IMR-90 (cell line): ENCODE results near the gene SNTA1. TPM values are rescaled to one million over a fixed set of nuclear protein-coding genes. Genes with fewer than 3 reads are reported as not detected.

Experiments
- ATAC-seq: fragments of 200-7000 bp; cut with Tn5 transposase; 2 replicates; pipeline ENCODE4 v1.9.1; 2020; ENCODE audit warnings: low read depth, mild to moderate bottlenecking, moderate library complexity
- BruUV-seq: library from RNA; stranded (reverse); fragments of 400-500 nt; replicated peaks from 2 replicates; lab custom pipeline; 2021; lab: Mats Ljungman, UMichigan
- CTCF ChIA-PET: fragments of 300-600 bp; formaldehyde crosslinking; extraction: SDS; loops from one replicate; lab custom pipeline; 2021; ENCODE audit warnings: antibody characterized with exemption; lab: Yijun Ruan, JAX
- POLR2A ChIA-PET: fragments of 300-600 bp; sonication (Branson Sonifier 250); formaldehyde crosslinking; loops from one replicate; lab custom pipeline; 2022; ENCODE audit warnings: antibody characterized with exemption; ENCODE audit not compliant: unreplicated experiment; lab: Charles Lee
- DNase-seq: peaks from one replicate; pipeline ENCODE4 v3.0.0; 2013
- H2AFZ ChIP-seq: replicated peaks from 2 replicates; pipeline ENCODE3; 2013; ENCODE audit warnings: low read length, mild to moderate bottlenecking; ENCODE audit not compliant: poor library complexity
- H2AK5ac ChIP-seq: 2 replicates; pipeline ENCODE4 v1.6.1; 2013; ENCODE audit warnings: low read depth, low read length, inconsistent platforms
- H2AK9ac ChIP-seq: replicated peaks from 2 replicates; pipeline ENCODE3; 2013; ENCODE audit warnings: mild to moderate bottlenecking, low read depth, low read length, moderate library complexity; ENCODE audit not compliant: poor library complexity
- H2BK120ac ChIP-seq: 2 replicates; pipeline ENCODE4 v1.6.1; 2013; ENCODE audit warnings: low read depth, low read length, inconsistent platforms
- H2BK15ac ChIP-seq: 3 replicates; pipeline ENCODE4 v1.6.1; 2013; ENCODE audit warnings: low read depth, low read length, inconsistent platforms
- H2BK20ac ChIP-seq: 2 replicates; pipeline ENCODE4 v1.6.1; 2013; ENCODE audit warnings: low read depth, mild to moderate bottlenecking, inconsistent platforms, low read length, moderate library complexity
- H2BK5ac ChIP-seq: 2 replicates; pipeline ENCODE4 v1.6.1; 2013; ENCODE audit warnings: mild to moderate bottlenecking, low read depth, low read length, inconsistent platforms; ENCODE audit not compliant: poor library complexity, severe bottlenecking
- H3K14ac ChIP-seq: replicated peaks from 2 replicates; pipeline ENCODE4 v1.6.1; 2013; ENCODE audit warnings: low read depth, low read length, inconsistent platforms
- H3K18ac ChIP-seq: 2 replicates; pipeline ENCODE4 v1.6.1; 2013; ENCODE audit warnings: low read depth, low read length, control low read depth
- H3K23ac ChIP-seq: 2 replicates; pipeline ENCODE4 v1.6.1; 2013; ENCODE audit warnings: low read depth, low read length, inconsistent platforms
- H3K27ac ChIP-seq: 2 replicates; pipeline ENCODE4 v1.5.1; 2013; ENCODE audit warnings: mild to moderate bottlenecking, control low read depth, low read length; ENCODE audit not compliant: insufficient read depth
- H3K27me3 ChIP-seq: 2 replicates; pipeline ENCODE4 v1.6.1; 2013; ENCODE audit warnings: low read length; ENCODE audit not compliant: control insufficient read depth, insufficient read depth
- H3K36me3 ChIP-seq: 2 replicates; pipeline ENCODE4 v1.6.1; 2013; ENCODE audit warnings: low read length, mixed read lengths; ENCODE audit not compliant: control insufficient read depth, insufficient read depth
- H3K4ac ChIP-seq: 2 replicates; pipeline ENCODE4 v1.6.1; 2013; ENCODE audit warnings: low read depth, low read length, inconsistent platforms
- H3K4me1 ChIP-seq: 2 replicates; pipeline ENCODE4 v1.6.1; 2013; ENCODE audit warnings: low read length, mixed read lengths; ENCODE audit not compliant: control insufficient read depth, insufficient read depth
- H3K4me2 ChIP-seq: 2 replicates; pipeline ENCODE4 v1.6.1; 2013; ENCODE audit warnings: low read depth, mild to moderate bottlenecking, control low read depth, low read length, moderate library complexity
- H3K4me3 ChIP-seq: 2 replicates; pipeline ENCODE4 v1.5.1; 2013; ENCODE audit warnings: low read depth, mild to moderate bottlenecking, control low read depth, low read length, moderate library complexity; ENCODE audit not compliant: insufficient read depth
- H3K56ac ChIP-seq: 2 replicates; pipeline ENCODE4 v1.6.1; 2013; ENCODE audit warnings: low read length, inconsistent platforms; ENCODE audit not compliant: insufficient read depth; ENCODE audit errors: extremely low read depth
- H3K79me1 ChIP-seq, 2 experiments: 2 replicates each; pipeline ENCODE4 v1.6.1; 2013; ENCODE audit warnings: low read length in 2 of 2, inconsistent platforms in 1 of 2, low read depth in 1 of 2
- H3K9ac ChIP-seq: 2 replicates; pipeline ENCODE4 v1.6.1; 2013; ENCODE audit warnings: low read depth, low read length, control low read depth
- H3K9me1 ChIP-seq: 2 replicates; pipeline ENCODE4 v1.6.1; 2013; ENCODE audit warnings: low read length, inconsistent platforms; ENCODE audit not compliant: insufficient read depth
- H3K9me3 ChIP-seq: 2 replicates; pipeline ENCODE4 v1.6.1; 2013; ENCODE audit warnings: low read length; ENCODE audit not compliant: control insufficient read depth, insufficient read depth
- H4K20me1 ChIP-seq: 2 replicates; pipeline ENCODE4 v1.6.1; 2013; ENCODE audit warnings: low read length, inconsistent platforms; ENCODE audit not compliant: insufficient read depth
- H4K5ac ChIP-seq: 2 replicates; pipeline ENCODE4 v1.6.1; 2013; ENCODE audit warnings: mild to moderate bottlenecking, low read depth, low read length, control low read depth
- H4K8ac ChIP-seq, 2 experiments: 2 replicates each; pipeline ENCODE4 v1.6.1; 2013; ENCODE audit warnings: low read depth in 2 of 2, low read length in 2 of 2, control low read depth in 1 of 2, inconsistent platforms in 1 of 2
- H4K91ac ChIP-seq: 2 replicates; pipeline ENCODE4 v1.6.1; 2013; ENCODE audit warnings: low read depth, low read length, inconsistent platforms; ENCODE audit not compliant: insufficient read depth
- CTCF ChIP-seq: conservative IDR thresholded peaks from 2 replicates; pipeline ENCODE4 v1.5.1; 2012; ENCODE audit warnings: mild to moderate bottlenecking, low read depth, low read length, improper control_type of control experiment
- SMC3 ChIP-seq: fragments of 150-350 bp; IDR thresholded peaks from 2 replicates; pipeline ENCODE4 v1.6.1; 2016; ENCODE audit warnings: low read depth, mild to moderate bottlenecking, antibody characterized with exemption, low read length, moderate library complexity
- USF2 ChIP-seq: fragments of 150-350 bp; IDR thresholded peaks from 2 replicates; pipeline ENCODE4 v1.6.1; 2017; ENCODE audit warnings: mild to moderate bottlenecking, antibody characterized with exemption, low read length, low read depth
- WGBS, 2 experiments: methylation state at CpG; one replicate each; pipeline versions ENCODE4 v1.1.5 to v1.1.7; 2013; ENCODE audit warnings: missing lambda C conversion rate in 2 of 2; ENCODE audit not compliant: insufficient read length in 1 of 2; ENCODE audit errors: extremely low coverage in 2 of 2; 5-methylcytosine and 5-hydroxymethylcytosine counted together
- dilution Hi-C: fragments of 300-500 bp; cut with HindIII; formaldehyde crosslinking; loops from one replicate; pipeline ENCODE4 v1.14.3; 2018; ENCODE audit warnings: low sequenced_read_pairs; ENCODE audit not compliant: unreplicated experiment
- in situ Hi-C: fragments of 300-500 bp; cut with MboI; formaldehyde crosslinking; loops from 3 replicates; pipeline ENCODE4 v1.14.3; 2019; ENCODE audit warnings: low sequenced_read_pairs, inconsistent platforms, mixed read lengths
- intact Hi-C: fragments of 100-400 bp; cut with micrococcal nuclease; formaldehyde crosslinking; loops from 2 replicates; pipeline ENCODE4 v1.10.0; 2022
- polyA plus RNA-seq, 3 experiments: library from polyadenylated mRNA; depleted of rRNA; stranded (reverse); fragments of >200 nt; gene quantifications; 2 replicates each; pipeline ENCODE4 v1.2.3, GENCODE V29; 2012; ENCODE audit warnings: low replicate concordance in 1 of 3
- total RNA-seq: library from RNA; depleted of rRNA; stranded (reverse); fragments of >200 nt; gene quantifications from 2 replicates; pipeline ENCODE4 v1.2.3, GENCODE V29; 2012

SNTA1 gene
- total and polyA plus RNA-seq, 2 of the 4 experiments (the other 2 are of a cell fraction): 10.6 to 15.4 TPM

GRCh38 chr20:33377366-33377765 is 66.2 kb downstream of the SNTA1 start:
- H3K36me3 ChIP-seq: peaks cover 21% of the 10 kb centered on the region
- DNase-seq: no peak
- no peak overlapping the region for H3K14ac ChIP-seq
- H3K56ac ChIP-seq: no peak overlapping the region
- ATAC-seq: no peak
- no peak overlapping the region for H4K8ac ChIP-seq
- dilution Hi-C loops (no loop called here), in situ Hi-C loops (no loop called here), intact Hi-C loops (no loop called here)
- no peak overlapping the region for H2AFZ ChIP-seq
- H2BK15ac ChIP-seq: no peak overlapping the region
- WGBS, 2 experiments: no CpG with 5 or more reads among the region's 2 CpGs
- H3K23ac ChIP-seq: no peak overlapping the region
- H4K91ac ChIP-seq: no peak overlapping the region
- no peak overlapping the region for H3K4ac ChIP-seq
- H3K4me3 ChIP-seq: no peak overlapping the region
- peaks cover 0 to 4% of the 10 kb centered on the region in 2 experiments; a peak in 1 of 4 replicates for H3K79me1 ChIP-seq
- no peaks in the 10 kb centered on the region for H3K27me3 ChIP-seq
- no peak overlapping the region for H2BK5ac ChIP-seq
- no peak overlapping the region for H3K18ac ChIP-seq
- no peaks in the 10 kb centered on the region for H3K9me3 ChIP-seq
- H3K4me1 ChIP-seq: peaks cover 7% of the 10 kb centered on the region
- no peak overlapping the region for H2AK9ac ChIP-seq
- POLR2A ChIA-PET: no interaction called here
- BruUV-seq: no TSS peak
- no peak overlapping the region for H4K5ac ChIP-seq
- no peak overlapping the region for H2AK5ac ChIP-seq
- H3K27ac ChIP-seq: no peak overlapping the region
- no peak overlapping the region for H2BK20ac ChIP-seq
- peaks cover 14% of the 10 kb centered on the region for H4K20me1 ChIP-seq
- no peak overlapping the region for H3K4me2 ChIP-seq
- peaks cover 11% of the 10 kb centered on the region for H3K9me1 ChIP-seq
- CTCF ChIA-PET: no interaction called here
- H2BK120ac ChIP-seq: no peak overlapping the region
- no peak for TF ChIP-seq SMC3
- no peak for TF ChIP-seq USF2
- TF ChIP-seq CTCF: no peak
- no peak overlapping the region for H3K9ac ChIP-seq
